CD4-positive, alpha-beta T cell treated with Interleukin-17A for 1 hour (primary cell): ENCODE results near the gene DNAJB8.

Source experiments
- DNase-seq: peaks from one replicate; pipeline ENCODE4 v3.0.0-alpha.2; 2020

Gene DNAJB8

DNA sequence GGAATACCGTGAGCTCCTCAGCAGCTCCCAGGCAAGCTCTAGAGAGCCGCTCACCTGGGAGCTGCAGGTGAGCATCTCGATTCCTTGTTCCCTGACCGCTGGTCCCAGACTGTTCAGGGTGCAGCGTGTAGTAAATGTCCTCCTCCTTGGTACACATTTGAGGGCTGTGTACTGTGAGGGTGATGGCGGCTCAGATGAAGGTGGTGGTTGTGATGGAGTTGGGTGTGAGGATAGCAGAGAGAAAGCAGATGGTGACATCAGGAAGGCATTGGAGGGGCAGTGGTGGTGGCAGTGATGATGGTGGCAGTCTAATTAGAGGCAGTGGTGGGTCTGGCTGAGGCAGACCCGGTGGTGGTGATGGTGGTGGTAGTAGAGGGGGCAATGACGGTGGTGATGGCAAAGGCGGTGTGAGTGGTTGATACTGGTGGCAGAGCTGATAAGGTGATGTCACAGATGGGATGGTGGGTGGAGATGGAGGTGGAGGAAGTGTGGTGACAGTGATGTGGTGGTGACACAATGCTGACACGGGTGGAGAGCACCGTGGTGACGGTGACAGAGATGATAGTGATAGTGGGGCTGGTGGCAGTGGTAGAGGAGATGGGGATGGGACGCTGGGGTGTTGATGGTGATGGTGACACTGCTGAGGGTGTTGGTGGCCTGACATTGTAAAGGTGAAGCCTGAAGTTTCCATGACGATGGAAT, at the start of gene DNAJB8:
TSS of gene DNAJB8 (minus strand) at position 51 of the 702 bp plus-strand sequence. CDS start 3,645 bp downstream, outside the sequence.
- DNase-seq = peak; percentile 14

DNA sequence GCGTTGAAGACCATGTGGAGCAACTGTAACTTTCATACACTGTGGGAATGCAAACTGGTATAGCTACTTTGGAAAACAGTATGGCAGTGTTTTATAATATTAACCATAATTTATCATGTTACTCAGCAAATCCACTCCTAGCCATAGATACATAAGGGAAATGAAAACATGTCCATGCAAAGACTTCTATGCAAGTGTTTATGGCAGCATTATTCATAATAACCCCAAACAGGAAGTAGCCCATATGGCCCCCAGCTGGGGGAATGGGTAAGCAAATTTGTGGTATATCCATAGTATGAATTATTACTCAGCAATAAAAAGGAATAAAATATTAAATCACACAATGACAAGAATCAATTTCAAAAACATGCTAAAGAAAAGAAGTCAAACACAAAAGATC, 49.3 kb upstream of the DNAJB8 start:
- no peak for DNase-seq

DNA sequence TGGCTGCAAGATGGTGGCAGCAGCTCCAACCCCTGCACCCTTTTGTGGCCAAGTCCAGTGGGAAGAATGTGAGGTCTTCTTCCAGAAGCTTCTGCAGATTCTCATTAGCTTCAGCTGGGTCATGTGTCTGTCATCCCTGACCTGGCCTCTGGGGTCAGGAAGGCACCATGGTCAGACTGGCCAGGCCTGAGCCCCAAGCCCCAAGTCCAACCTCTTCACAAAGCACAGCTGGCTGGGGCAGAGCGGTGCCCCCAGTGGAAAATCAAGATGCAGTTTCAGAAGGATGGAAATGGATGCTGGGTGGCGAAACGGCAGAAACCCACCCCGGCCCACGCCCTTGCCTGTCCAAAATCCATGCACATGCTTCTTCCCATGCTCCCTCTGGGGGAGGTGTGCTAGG, 42.2 kb upstream of the DNAJB8 start:
- no peak for DNase-seq

DNA sequence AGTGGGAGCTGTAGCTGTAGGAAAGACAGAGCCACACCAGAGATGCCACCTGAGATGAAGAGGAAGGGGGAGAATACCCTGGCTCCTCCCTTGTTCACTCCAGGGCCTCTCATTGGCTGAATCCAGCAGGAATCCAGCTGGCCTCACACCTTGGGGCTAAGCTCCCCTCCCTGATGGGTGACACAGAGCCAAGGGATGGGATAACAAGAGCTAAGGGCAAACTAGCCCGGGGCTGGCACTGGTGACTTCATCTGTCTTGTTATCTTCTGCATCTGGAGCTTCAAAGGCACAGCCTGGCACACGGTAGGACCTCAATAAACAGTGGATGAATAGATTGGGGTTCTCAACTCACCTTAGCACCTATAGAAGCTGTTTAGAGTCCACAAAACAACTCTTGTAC, 40.1 kb upstream of the DNAJB8 start:
- DNase-seq = no peak

DNA sequence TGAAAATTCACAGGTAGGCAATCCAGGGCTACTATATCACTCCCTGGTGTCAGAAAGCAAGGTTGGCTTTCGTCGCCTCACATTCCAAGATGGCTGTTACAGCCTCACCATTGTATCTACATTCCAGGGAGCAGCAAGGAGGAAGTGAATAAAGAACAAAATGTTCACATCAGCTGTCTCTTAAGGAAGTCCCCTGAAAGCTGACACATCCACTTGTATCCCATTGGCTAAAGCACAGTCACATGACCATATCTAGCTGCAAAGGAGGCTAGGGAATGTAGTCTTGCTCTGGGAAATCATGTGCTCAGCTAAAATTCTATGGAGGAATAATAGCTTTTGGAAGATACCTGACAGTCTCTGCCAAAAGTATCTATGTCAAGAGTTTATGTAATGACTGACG, 39.1 kb upstream of the DNAJB8 start:
- no peak for DNase-seq

DNA sequence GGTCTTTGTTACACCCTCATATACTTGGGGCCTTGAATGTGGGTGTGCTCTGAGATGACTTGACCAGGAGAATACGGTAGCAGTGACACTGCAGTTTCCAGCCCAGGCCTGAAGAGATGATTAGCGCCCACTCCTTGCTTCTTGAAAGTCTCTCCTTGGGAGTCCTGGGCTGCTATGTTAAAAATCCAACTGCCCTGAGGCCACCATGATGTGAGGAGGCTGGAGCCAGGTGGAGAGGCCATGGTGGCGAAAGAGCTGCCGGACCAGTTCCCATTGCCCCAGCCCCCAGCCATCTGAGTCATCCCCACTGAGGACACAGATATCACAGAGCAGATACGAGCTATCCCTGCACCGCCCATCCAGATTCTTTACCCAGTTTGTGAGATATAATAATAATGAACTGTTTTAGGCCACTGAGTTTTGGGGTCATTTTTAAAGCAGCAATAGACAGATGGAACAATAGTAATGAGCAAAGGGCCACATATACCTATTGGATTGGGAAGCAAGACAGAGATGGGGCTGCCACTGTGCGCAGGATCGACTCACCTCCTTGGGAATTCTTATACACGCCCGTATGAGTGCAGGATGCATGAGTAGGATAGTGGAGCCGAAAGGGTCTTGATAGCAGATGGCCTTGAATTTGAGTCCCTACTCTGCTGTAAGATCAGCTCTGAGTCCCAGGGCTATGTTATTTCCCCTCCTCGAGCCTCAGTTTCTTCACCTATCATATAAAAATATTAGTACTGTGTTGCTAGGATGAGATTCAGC, 38.5 kb upstream of the DNAJB8 start:
- no peak for DNase-seq

DNA sequence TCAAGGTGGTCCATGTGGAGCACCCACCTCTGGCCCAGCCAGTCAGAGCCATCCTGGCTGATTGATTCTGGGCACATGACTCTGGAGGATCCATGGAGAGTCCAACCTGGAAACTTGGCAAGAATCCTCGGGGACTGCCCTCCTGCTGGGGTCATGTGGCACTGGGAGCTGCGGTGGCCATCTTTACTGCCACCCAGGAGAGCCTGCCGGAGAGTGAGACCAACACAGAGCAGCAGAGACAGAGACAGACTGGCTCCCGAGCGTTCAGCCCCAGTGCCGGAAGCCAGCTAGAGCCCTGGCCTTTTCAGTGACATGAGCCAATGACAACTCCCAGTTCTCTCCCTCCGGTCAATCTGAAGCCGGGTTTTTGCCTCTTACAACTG, 37.8 kb upstream of the DNAJB8 start:
- no peak for DNase-seq

DNA sequence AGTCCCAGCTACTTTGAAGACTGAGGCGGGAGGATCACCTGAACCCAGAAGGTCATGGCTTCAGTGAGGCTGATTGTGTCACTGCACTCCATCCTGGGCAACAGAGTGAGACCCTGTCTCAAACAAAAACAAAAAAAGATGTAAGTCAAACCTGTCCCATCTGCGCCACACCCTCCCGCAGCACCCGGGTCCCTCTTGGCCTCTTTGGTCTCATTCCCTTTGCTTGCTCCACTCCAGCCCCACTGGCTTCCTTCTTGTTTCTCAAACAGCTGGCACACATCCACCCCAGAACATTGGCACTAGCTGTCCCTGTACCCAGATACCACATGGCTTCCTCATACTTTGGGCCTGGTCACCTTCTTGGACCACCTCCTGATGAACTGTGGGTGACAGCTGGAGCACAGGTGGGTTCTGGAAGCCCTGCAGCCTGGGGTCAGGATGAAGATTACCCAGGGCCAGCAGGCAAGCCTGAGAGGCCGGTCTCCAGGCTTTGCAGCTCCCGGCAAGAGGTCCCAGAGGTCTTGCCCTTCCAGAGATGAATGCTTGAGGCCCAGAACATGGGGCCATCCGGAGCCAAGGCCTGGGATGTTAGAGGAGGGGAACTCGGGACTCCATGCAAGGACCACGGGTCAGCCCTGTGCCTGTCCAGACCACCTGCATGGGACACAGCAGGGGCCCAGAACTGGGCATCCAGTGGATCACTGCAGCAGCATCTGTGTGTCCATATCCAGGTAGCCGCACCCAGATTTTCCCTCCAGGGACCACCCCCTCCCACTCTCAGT, 37.3 kb upstream of the DNAJB8 start:
- no peak for DNase-seq

DNA sequence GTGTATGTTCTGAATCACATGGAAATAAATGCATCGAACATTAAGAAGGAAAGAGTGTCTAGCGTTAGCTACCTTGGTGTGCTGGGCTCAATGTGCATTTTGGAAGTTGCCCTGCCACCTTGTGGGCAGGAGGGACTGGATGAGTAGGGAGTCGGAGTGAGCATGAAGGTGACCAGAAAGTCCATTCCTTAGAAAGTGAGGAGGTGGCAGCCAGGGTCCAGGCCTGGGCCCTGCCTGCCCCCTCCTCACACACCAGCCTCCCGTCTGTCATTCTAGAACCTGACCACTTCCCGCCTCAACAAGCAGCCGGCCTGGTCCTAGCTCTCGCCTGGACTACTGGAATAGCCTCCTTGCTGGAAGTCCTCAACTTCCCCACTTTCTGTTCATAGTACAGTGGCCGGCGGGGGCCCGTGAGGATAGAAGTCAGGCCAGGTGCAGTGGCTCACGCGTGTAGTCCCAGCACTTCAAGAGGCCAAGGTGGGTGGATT, 36.5 kb upstream of the DNAJB8 start:
- DNase-seq = no peak

DNA sequence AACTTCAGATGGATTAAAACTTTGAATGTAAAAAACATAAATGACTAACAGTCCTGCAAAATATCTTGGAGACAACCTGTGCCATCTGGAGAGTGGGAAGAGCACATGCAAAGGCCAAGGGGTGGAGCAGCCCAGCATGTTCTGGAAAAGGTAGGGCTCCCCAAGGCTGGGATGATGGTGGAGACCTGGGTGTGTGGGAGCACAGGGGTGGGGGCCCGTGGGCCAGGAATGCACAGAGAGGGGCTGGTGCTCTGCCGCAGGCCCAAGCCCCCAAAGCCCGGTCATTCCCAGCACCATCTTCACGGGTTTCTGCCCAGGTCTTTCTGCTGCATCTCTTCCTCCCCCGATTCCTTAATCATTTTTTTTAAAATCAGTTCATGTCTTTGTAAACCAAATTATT, 36.0 kb upstream of the DNAJB8 start:
- DNase-seq = no peak

DNA sequence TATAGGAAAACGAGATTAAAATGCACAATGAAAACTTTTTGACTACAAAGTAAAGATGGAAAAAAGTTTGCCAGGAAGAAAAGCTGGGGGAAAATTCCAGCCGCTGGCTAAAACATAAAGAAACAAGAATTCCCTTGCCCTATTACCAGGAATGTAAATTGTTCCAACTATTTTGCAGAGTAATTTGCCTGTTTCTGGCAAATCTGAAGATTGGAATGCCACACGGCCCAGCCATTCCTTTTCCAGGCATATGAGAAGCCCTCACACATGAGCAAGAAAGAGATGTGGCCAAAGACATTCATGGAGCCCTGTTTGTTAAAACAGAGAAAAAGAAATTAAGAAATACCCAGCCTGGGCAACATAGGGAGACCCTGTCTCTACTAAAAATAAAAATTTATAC, 34.7 kb upstream of the DNAJB8 start:
- DNase-seq = no peak

DNA sequence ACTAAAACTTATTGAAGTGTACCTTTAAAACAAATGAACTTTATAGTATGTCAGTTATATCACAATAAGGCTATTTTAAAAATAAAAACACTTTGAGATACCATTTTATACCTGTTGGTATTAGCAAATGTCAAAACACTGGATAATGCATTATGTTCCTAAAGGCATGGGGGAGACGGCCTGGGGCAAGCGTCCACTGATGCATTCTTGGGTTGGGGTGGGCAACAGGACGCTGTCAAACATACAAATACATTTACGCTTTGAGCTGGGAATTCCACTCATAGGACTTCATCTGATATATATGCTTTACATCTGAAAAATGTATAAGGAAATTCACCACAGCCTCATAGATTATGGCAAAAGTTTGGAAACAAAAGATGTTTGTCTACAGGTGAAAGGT, 33.9 kb upstream of the DNAJB8 start:
- no peak for DNase-seq

DNA sequence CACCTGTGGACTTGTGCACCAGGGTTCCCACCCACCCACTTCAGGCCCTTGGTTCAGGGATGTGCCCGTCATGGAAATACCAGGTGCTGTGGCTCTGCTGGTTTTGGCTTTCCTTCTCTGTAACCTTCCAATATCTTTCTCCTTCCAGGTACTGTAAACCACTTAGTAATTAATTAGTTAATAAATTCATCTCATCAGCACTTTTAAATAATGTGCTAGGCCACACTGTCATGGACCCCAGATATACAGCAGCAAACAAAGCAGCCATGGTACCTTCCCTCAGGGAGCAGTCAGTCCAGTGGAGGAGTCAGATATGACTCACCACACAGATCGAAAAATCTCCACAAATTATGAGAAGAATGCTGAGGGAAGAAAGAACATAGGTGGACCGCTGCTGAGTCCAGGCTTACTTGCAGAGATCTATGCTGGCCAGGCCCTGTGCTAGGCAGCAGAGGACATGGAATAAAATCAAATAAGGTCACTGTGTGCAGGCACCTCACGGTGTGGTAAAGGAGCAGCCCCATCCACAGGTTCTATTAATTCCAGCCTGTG, 33.1 kb upstream of the DNAJB8 start:
- no peak for DNase-seq

DNA sequence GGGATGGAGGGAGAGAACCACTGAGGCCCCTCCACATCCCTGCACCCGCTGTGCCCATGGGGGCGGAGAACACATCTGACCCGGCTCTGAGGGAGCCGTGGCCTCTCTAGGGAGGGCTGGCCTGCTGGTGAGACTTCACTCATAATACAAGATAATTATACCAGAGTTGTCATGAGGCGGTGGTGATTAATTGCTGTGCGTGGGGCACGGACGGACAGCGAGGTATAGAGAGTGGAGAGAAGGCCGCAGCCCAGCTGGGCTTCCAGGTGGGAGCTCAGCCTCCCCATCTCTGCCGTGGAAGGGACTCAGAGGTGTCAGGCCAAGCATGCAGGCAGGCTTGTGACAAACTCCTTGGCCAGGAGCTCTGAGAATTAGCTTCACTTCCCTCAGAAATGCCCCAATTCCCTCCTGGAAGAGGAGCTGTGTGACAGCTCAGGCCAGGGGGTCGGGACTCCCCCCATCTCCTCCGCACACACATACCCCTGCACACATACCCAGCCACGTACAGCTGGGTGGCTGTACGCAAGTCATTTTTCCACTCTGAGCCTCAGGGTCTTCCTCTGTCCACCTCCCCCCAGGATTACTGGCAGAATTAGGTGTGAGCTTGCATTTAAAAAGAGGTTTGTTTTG, 32.3 kb upstream of the DNAJB8 start:
- no peak for DNase-seq

DNA sequence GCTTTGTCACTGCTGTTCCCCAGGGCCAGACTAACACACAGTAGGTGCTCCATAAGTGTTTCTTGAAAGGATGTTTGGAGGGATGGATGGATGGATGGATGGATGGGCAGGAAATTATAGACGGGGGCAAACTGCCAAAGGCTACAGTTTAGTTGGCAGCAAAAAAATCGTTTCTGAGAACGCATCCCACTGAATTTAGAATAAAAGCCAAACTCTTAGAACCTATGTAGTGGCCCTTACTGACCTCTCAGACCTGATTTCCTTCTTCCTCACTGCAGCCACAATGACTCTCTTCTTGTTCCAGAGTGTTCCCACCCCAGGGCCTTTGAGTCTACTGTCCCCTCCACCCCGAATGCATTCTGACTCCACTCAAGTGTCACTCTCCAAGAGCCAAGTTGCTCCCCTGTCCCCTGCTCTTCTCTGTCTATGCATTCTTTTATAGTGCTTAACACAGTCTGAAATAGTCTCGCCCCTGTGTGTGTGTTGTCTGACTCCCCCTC, 31.5 kb upstream of the DNAJB8 start:
- no peak for DNase-seq

DNA sequence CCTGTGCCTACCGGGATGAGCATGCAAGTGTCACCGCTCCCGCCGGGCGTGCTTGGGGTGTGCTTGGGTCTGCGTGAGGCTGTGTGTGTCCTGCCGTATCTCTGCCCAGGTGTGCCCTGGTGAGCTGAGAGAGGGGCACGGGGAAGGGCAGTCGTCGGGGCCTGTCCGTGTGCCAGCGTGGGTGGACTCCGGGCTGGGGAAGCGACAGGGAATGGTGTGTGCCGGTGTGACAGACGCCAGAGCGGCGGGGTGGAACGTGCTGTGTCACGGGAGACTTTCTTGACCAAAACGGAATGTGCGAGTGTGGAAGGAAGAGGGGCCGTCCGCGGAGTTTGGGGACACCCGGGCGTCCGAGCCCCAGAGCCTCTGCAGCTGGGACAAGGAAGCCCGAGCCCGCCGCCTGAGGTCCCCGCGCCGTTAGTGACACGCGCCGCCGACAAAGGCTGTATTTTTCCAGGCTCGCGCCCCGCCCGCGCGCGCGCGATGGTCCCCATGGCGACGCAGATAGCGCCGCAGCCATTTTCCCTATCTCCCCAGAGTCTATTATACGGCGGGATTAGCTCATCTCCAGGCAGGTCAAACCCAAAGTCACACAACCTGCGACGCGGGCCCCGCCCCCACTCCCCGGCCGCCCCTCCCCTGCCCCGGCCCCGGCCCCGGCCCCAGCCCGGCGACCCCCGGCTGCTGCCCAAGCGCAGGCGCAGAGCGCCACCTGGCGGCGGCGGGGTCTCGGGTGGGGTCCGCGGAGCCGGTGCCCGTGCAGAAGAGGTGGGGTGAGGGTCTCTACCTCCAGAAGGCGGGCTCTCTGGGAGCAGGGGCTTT, 30.8 kb upstream of the DNAJB8 start:
- DNase-seq = peak; percentile 60

DNA sequence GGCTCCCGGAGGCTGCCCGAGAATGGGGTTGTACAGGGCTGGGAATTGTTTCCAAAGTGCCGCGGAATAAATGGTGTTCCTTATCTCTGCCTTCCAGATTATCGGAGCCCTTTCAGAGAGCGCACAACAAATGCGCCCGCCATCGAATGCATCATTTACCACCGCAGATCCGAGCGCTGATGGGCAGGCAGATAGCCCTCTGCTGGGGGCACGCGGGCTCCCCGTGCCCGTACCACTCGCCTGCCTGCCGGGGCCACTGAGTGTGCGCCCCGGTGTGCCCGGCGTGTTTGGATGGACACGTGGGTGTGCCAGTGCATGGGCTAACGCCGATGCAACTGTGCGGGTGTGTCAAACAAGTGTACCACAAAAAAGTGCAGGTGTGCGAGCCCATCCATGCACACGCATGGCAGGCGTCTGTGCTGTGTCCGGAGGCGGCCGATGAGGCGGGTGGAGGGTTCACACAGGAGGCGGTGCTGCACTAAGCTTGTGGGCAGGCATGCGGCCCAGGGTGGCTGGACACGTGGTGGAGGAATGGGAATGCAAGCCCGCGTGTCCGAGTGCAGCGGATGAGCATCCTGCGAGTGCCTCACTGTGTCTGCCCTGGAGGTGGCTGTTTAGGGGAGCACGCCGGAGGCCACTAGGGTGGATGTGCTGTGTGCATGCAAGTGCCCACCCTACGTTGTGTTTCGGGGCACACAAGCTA, 30.1 kb upstream of the DNAJB8 start:
- DNase-seq = no peak

DNA sequence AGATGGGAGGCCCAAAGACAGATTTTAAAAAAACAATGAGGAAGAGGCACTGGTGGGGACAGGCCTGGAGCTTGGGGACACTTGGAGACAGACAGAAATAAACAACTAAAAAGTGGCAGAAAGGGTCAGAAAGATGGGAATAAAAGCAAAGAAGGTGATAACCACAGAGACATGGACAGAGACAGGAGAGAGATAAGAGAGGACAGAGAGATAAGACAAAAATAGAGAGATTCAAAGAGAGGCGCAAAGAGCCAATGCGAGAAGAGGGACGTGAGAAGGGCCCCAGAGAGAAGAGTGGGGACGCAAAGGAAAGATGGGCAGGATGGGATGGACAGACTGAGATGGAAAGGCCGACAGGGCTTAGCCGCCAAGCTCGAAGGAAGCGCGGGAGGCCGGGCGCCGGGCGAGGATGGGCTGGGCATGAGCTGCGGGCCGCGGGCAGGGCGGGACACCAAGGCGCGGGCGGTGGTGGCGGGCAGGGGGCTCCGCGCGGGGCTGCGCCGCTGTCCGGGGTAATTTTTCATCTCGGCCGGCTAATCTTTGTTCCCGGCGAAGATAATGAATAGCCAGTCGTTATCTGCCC, 29.4 kb upstream of the DNAJB8 start:
- DNase-seq = no peak

DNA sequence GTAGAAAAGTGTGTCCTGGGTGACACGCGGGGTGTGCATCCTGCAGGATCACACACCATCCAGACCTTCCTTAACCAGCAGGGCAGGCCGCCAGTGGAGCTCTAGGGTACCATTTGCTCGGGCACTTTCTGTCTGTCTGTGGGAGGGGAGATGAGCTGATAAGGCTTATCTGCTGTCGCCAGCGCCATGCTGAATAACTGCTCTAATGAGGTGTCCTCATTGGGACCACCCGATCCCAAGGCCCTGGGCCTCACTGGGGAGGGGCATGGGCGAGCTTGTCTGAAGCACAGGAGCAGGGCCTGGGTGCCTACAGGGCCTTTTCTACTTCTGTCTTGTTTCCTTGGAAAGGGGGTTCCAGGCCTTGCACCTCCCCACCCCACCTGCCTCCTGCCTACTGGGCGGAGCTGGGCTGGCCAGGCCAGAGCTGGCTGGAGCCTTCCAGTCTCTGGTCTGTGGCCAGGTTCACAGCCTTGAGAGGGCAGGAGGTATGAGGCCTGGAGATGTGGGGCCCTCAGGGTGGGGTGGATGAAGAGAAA, 28.8 kb upstream of the DNAJB8 start:
- DNase-seq = no peak

DNA sequence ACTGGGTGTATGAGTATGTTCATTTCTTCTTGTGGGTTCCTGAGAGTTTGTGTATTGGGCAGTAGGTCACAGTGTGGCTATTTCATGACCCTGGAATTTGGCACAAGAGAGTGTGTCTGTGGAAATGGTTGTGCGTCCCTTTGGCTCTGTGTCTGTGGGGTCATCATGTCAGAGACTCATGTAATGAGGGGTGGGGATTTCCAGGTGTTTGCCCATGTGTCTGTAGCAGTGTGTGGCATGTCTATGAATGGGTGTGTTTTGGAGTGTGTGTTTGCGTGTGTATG, 27.6 kb upstream of the DNAJB8 start:
- DNase-seq = no peak
